NT2/D1 (cell line): ENCODE measurements around the gene BAG5.
A peak's percentile ranks its signal among the peaks of the same experiment; 100 is the strongest.

Experiments
- DNase-seq: peaks from one replicate; pipeline ENCODE4 v3.0.0-alpha.2; 2011; ENCODE audit warnings: low read depth, low spot score
- H3K27me3 ChIP-seq: 2 replicates; pipeline ENCODE4 v1.6.0; 2011; ENCODE audit warnings: mild to moderate bottlenecking; ENCODE audit not compliant: insufficient read length, insufficient read depth
- H3K36me3 ChIP-seq: 2 replicates; pipeline ENCODE4 v1.6.1; 2011; ENCODE audit warnings: mild to moderate bottlenecking, low read length, mixed read lengths; ENCODE audit not compliant: insufficient read depth, insufficient read length
- H3K4me1 ChIP-seq: 2 replicates; pipeline ENCODE4 v1.5.1; 2011; ENCODE audit not compliant: insufficient read depth, insufficient read length
- H3K4me3 ChIP-seq: 2 replicates; pipeline ENCODE4 v1.5.1; 2011; ENCODE audit warnings: low read depth; ENCODE audit not compliant: insufficient read length
- H3K9ac ChIP-seq: 2 replicates; pipeline ENCODE4 v1.6.0; 2011; ENCODE audit warnings: low read depth; ENCODE audit not compliant: insufficient read length
- H3K9me3 ChIP-seq: 2 replicates; pipeline ENCODE4 v1.5.1; 2011; ENCODE audit warnings: mild to moderate bottlenecking, low read length; ENCODE audit not compliant: insufficient read depth
- SUZ12 ChIP-seq: IDR thresholded peaks from 2 replicates; pipeline ENCODE4 v1.6.1; 2011; ENCODE audit not compliant: insufficient read length, insufficient read depth; ENCODE audit errors: extremely low read depth
- YY1 ChIP-seq: IDR thresholded peaks from 2 replicates; pipeline ENCODE4 v1.6.1; 2011; ENCODE audit not compliant: insufficient read length, insufficient read depth
- ZNF274 ChIP-seq: IDR thresholded peaks from 2 replicates; pipeline ENCODE4 v1.6.1; 2011; ENCODE audit warnings: mild to moderate bottlenecking, low read depth, low read length

Gene BAG5

DNA sequence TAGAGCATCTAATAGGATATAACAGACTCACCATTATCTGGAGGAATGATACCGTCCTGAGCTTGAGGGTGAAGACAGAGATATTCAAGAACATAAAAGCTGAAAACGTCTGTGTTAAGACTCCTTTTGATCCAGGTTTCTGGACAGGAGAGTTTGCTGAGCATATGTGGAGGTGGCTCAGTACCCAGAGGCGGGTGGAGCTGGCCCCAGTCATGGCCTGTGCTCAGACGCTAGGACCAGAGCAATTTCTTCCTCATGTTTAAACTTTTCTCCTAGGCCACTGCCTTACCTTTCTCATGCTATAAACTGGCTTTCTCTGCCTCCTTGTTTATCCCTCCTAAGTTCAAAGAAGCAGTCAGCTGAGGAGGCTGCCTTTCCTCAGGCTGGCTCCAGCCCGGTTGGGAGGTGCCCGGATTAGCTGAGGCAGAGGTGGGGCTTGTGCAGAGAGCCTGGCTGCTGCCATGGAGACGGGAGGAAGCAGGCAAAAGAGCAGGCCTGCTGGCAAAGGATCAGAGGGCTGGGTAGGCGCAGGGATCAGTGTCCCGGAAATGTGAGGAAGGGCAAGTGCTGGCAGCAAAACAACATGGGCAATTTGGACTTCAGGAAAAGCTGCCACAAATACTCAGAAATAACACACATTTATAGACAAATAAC is 14.0 kb upstream of the BAG5 start:
- TF ChIP-seq ZNF274 (no peak), YY1 (no peak), SUZ12 (no peak)
- Histone ChIP-seq H3K4me3 (no peak overlapping the region), H3K9me3 (no peaks in the 10 kb centered on the region), H3K27me3 (no peaks in the 10 kb centered on the region), H3K36me3 (peaks cover 50% of the 10 kb centered on the region), H3K9ac (no peak overlapping the region), H3K4me1 (no peaks in the 10 kb centered on the region)
- DNase-seq = no peak

DNA sequence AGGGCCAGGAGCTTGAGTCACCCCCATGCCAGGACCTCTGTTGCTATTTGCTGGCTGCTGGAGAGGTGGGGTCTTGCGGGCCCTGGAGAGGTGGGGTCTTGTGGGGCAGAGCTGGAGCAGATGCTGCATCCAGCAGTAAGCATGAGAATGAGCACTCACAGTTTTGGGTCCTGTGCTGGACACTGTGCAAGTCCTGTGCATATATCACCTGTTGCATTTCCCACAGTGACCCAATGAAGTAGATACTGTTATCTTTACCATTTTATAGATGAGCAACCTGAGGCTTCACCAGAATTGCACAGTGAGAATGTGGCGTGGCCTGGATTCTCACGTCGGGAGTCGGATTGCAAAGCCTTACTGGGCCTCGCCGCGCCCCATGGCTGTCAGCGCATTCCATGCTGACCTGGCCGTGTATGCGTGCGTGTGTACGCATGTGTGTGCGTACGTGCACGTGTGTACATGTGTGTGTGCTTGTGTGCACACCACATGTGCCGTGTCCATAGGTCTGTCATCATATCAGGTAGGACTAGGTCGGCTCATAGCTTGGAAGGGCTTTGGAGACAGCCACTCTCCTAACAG is 12.3 kb upstream of the BAG5 start:
- Histone ChIP-seq H3K9ac (no peak overlapping the region), H3K36me3 (peaks cover 48% of the 10 kb centered on the region), H3K4me3 (no peak overlapping the region), H3K4me1 (no peaks in the 10 kb centered on the region), H3K9me3 (no peaks in the 10 kb centered on the region), H3K27me3 (no peaks in the 10 kb centered on the region)
- no peak for TF ChIP-seq YY1
- TF ChIP-seq SUZ12 = no peak
- no peak for TF ChIP-seq ZNF274
- no peak for DNase-seq

DNA sequence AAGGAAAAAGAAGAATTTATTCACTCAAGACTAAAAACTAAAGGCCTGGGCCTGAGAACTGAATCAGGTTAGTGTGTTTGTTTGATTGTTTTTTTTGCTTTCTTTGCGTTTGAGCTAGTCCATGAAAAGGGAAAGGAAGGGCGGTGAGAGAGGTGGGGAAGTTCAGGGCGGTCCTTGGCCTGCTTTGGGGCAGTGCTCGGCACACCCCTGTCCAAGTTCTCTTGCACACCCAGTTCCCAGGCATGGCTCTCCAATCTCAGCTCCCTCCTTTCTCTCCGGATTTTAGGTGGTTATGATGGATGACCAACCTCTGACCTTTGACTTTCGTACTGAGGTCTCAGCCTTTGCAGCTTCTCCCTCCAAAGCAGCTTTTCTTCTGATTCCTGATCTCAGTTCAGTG is 11.6 kb upstream of the BAG5 start:
- no peaks in the 10 kb centered on the region for H3K9me3 ChIP-seq
- H3K36me3 ChIP-seq = peaks cover 47% of the 10 kb centered on the region
- no peaks in the 10 kb centered on the region for H3K27me3 ChIP-seq
- no peak for DNase-seq
- H3K4me1 ChIP-seq = peaks cover 3% of the 10 kb centered on the region
- no peak overlapping the region for H3K4me3 ChIP-seq
- no peak overlapping the region for H3K9ac ChIP-seq
- TF ChIP-seq YY1 = no peak
- no peak for TF ChIP-seq ZNF274
- TF ChIP-seq SUZ12 = no peak

DNA sequence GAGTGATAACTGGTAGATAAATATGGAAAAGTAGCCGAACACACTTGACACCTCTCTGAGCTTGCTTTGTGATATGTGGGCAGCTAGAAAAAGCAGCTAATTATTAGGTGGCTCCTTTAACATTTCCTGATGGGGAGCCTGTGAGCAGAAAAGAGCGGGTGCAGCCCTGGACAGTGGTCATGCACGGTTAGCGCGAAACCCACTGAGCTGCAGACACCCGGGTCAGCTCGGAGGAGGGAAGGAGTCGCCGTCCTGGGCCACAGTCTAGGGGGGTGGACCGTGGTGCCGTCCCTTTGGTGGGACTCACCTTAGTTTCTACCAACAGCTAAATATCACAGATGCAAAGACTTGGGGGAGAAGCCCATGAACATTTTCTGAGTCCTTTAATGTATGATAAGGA is 7.0 kb upstream of the BAG5 start:
- H3K4me1 ChIP-seq = peaks cover 7% of the 10 kb centered on the region
- DNase-seq = no peak
- H3K36me3 ChIP-seq = peaks cover 20% of the 10 kb centered on the region
- H3K9ac ChIP-seq = no peak overlapping the region
- TF ChIP-seq ZNF274 = no peak
- TF ChIP-seq SUZ12 = no peak
- TF ChIP-seq YY1 = no peak
- H3K4me3 ChIP-seq = no peak overlapping the region
- no peaks in the 10 kb centered on the region for H3K9me3 ChIP-seq
- H3K27me3 ChIP-seq = no peaks in the 10 kb centered on the region

DNA sequence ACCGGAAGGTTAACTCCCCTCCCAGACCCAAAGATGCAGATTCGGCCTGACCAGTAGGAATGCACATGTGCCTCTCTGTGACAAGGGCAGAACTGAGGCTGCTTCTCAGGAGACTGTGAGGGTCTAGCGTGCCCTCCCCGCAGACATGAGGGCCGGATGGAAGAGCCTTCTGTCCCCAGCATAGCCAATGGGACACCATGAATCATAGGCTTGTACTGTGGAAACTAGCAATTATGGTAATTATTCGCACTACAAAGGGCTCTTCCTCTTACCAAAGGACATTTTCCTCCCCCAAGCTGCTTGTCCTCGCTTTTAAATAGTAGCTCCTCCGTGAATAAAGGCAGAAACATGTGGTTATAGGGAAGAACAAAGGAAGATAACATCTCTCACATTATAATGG is 6.5 kb upstream of the BAG5 start:
- peaks cover 7% of the 10 kb centered on the region for H3K4me1 ChIP-seq
- no peak overlapping the region for H3K9ac ChIP-seq
- H3K36me3 ChIP-seq = peaks cover 15% of the 10 kb centered on the region
- no peaks in the 10 kb centered on the region for H3K27me3 ChIP-seq
- H3K4me3 ChIP-seq = no peak overlapping the region
- no peak for TF ChIP-seq YY1
- no peak for TF ChIP-seq SUZ12
- no peak for TF ChIP-seq ZNF274
- DNase-seq = no peak
- H3K9me3 ChIP-seq = no peaks in the 10 kb centered on the region

DNA sequence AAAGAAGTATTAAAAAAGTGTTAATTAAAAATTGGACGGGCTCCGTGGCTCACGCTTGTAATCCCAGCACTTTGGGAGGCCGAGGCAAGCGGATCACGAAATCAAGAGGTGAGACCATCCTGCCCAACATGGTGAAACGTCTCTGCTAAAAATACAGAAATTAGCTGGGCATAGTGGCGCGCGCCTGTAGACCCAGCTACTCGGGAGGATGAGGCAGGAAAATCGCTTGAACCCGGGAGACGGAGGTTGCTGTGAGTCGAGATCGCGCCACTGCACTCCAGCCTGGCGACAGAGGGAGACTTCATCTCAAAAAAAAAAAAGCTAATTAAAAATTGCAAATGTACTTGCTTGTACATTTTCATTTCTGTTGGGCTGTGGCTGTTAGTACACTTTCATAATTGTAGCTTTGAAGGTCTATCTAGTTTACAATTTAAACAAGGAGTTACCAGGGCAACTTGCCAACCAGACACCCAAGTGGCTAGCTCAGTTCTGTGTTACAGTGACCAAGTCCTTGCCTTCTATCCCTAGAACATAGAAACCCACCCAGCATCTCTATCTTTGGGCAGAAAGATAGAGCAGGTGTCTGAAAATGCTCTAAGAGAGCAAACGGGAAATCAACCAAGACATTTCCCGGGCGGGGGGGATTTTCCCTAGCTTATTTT is 1.5 kb upstream of the BAG5 start:
- H3K36me3 ChIP-seq = peaks cover 23% of the 10 kb centered on the region
- H3K9ac ChIP-seq = peak overlapping the region; percentile 83
- peak overlapping the region; percentile 91 for H3K4me3 ChIP-seq
- no peak for DNase-seq
- no peaks in the 10 kb centered on the region for H3K9me3 ChIP-seq
- H3K4me1 ChIP-seq = peaks cover 3% of the 10 kb centered on the region
- no peak for TF ChIP-seq ZNF274
- TF ChIP-seq YY1 = no peak
- no peak for TF ChIP-seq SUZ12
- no peaks in the 10 kb centered on the region for H3K27me3 ChIP-seq

DNA sequence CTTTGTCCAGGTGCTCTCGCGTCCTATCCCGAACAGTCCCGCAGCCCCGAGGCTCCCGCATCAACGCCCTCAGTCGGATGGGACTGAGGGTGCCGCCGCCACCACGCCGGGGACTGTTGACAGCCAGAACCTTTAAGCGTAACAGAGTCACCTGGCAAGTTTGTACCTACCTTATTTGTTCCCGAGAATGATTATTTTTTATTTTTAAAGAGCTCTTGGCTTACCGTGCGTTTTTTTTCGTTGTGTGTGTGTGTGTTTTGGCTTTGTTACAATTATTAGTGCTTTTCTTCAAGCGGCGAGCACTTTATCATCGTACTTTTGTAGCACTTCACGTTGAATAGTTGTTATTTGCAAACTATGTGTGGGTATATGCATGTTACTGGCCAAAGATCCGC is 766 bp upstream of the BAG5 start:
- DNase-seq = no peak
- H3K9me3 ChIP-seq = no peaks in the 10 kb centered on the region
- H3K4me3 ChIP-seq = peak overlapping the region; percentile 91
- peak overlapping the region; percentile 83 for H3K9ac ChIP-seq
- TF ChIP-seq SUZ12 (no peak), YY1 (no peak), ZNF274 (no peak)
- H3K27me3 ChIP-seq = no peaks in the 10 kb centered on the region
- H3K36me3 ChIP-seq = peaks cover 30% of the 10 kb centered on the region
- no peaks in the 10 kb centered on the region for H3K4me1 ChIP-seq
